ENCODE results near the gene NKAIN4.
"Not testable (repeated sequence)": the region's sequence is repeated elsewhere in the genome, so short reads cannot be mapped to it uniquely, and the experiment has no call there.

Gene NKAIN4

GRCh38 chr20:63259734-63260460, 5.6 kb upstream of the NKAIN4 start:
- H3K4me3 ChIP-seq (ENCODE audit: low read length), result no peak overlapping the region
- no peak overlapping the region for H3K9ac ChIP-seq (ENCODE audit: low read length)
- H3K36me3 ChIP-seq (ENCODE audit: control insufficient read depth, insufficient read depth, low read length), result no peaks in the 10 kb centered on the region
- peaks cover 43% of the 10 kb centered on the region for H3K27me3 ChIP-seq (ENCODE audit: control insufficient read depth, insufficient read depth, low read length)
- H3K4me1 ChIP-seq (ENCODE audit: control insufficient read depth, insufficient read depth, low read length), result no peaks in the 10 kb centered on the region
- H3K9me3 ChIP-seq (ENCODE audit: control insufficient read depth, low read length), result no peaks in the 10 kb centered on the region

DNA sequence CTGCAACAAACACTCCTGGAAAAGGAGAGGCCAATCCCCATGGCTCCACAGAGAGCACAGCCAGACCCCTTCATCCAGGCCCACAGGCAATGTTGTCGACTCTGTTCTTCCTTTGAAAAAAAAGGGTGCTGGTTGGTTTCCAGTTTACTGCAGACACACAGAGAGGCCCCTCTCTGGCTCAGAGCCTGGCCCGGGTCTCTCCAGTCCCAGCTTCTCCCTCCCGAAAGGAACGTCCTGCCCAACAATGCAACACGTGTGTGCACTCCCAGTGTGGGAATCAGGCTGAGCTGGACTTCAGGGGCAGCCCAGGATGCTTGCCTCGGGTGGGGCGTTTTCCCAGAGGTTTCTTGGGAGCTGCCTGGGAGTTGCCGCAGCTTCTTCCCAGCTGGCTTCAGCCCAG, 4.5 kb upstream of the NKAIN4 start:
- Histone ChIP-seq H3K4me3 (ENCODE audit: low read length) (no peak overlapping the region), H3K4me1 (ENCODE audit: control insufficient read depth, insufficient read depth, low read length) (no peaks in the 10 kb centered on the region), H3K27me3 (ENCODE audit: control insufficient read depth, insufficient read depth, low read length) (peaks cover 44% of the 10 kb centered on the region), H3K36me3 (ENCODE audit: control insufficient read depth, insufficient read depth, low read length) (no peaks in the 10 kb centered on the region), H3K9ac (ENCODE audit: low read length) (no peak overlapping the region), H3K9me3 (ENCODE audit: control insufficient read depth, low read length) (no peaks in the 10 kb centered on the region)

GRCh38 chr20:63257629-63258028, 3.4 kb upstream of the NKAIN4 start:
- Histone ChIP-seq H3K9me3 (ENCODE audit: control insufficient read depth, low read length) (no peaks in the 10 kb centered on the region), H3K4me3 (ENCODE audit: low read length) (no peak overlapping the region), H3K9ac (ENCODE audit: low read length) (no peak overlapping the region), H3K27me3 (ENCODE audit: control insufficient read depth, insufficient read depth, low read length) (peaks cover 53% of the 10 kb centered on the region), H3K4me1 (ENCODE audit: control insufficient read depth, insufficient read depth, low read length) (no peaks in the 10 kb centered on the region), H3K36me3 (ENCODE audit: control insufficient read depth, insufficient read depth, low read length) (no peaks in the 10 kb centered on the region)

GRCh38 chr20:63256954-63257353, 2.7 kb upstream of the NKAIN4 start:
- H3K27me3 ChIP-seq (ENCODE audit: control insufficient read depth, insufficient read depth, low read length), result peaks cover 56% of the 10 kb centered on the region
- H3K4me1 ChIP-seq (ENCODE audit: control insufficient read depth, insufficient read depth, low read length), result no peaks in the 10 kb centered on the region
- no peak overlapping the region for H3K4me3 ChIP-seq (ENCODE audit: low read length)
- no peak overlapping the region for H3K9ac ChIP-seq (ENCODE audit: low read length)
- H3K36me3 ChIP-seq (ENCODE audit: control insufficient read depth, insufficient read depth, low read length), result no peaks in the 10 kb centered on the region
- no peaks in the 10 kb centered on the region for H3K9me3 ChIP-seq (ENCODE audit: control insufficient read depth, low read length)

GRCh38 chr20:63255931-63256704, 1.9 kb upstream of the NKAIN4 start:
- Histone ChIP-seq H3K4me3 (ENCODE audit: low read length) (no peak overlapping the region), H3K9ac (ENCODE audit: low read length) (no peak overlapping the region), H3K27me3 (ENCODE audit: control insufficient read depth, insufficient read depth, low read length) (peaks cover 50% of the 10 kb centered on the region), H3K36me3 (ENCODE audit: control insufficient read depth, insufficient read depth, low read length) (no peaks in the 10 kb centered on the region), H3K4me1 (ENCODE audit: control insufficient read depth, insufficient read depth, low read length) (no peaks in the 10 kb centered on the region), H3K9me3 (ENCODE audit: control insufficient read depth, low read length) (no peaks in the 10 kb centered on the region)

DNA sequence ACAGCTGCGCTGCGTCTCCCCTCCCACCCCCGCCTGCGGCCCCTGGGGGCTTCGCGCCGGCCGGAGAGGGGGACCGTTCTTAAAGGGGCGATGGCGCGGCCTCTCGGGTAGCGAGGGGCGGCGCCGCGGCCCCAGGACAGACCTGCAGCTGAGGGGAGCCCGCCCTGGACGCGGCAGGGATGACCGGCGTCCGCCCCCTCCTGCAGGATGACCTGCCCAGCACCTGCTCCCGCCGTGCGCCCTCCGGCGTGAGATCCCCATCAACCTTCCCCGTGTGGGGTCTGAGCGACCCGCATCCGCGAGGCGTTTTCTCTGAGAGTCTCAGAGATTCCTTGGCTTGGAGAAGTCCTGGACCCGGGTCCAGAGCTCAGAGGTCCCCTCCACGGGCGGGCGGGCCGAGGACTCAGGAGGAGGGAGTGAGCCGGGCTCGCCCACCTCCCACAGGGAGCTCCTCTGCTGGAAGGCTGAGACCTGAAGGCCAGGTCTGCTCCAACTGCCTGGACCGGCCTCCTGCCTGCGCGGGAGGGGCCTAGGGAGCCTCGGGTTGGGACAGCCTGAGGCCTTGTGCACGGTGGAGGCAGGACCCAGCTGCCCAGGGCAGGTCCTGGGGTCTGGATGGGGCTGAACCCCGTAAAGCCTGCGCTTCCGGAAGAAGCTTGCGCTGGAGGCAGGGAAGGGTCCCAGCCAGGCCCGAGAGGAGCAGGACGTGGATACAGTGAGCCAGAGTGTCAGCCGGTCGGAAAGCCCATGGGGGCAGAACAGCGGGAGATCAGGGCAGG, 532 bp upstream of the NKAIN4 start:
- no peak overlapping the region for H3K4me3 ChIP-seq (ENCODE audit: low read length)

DNA sequence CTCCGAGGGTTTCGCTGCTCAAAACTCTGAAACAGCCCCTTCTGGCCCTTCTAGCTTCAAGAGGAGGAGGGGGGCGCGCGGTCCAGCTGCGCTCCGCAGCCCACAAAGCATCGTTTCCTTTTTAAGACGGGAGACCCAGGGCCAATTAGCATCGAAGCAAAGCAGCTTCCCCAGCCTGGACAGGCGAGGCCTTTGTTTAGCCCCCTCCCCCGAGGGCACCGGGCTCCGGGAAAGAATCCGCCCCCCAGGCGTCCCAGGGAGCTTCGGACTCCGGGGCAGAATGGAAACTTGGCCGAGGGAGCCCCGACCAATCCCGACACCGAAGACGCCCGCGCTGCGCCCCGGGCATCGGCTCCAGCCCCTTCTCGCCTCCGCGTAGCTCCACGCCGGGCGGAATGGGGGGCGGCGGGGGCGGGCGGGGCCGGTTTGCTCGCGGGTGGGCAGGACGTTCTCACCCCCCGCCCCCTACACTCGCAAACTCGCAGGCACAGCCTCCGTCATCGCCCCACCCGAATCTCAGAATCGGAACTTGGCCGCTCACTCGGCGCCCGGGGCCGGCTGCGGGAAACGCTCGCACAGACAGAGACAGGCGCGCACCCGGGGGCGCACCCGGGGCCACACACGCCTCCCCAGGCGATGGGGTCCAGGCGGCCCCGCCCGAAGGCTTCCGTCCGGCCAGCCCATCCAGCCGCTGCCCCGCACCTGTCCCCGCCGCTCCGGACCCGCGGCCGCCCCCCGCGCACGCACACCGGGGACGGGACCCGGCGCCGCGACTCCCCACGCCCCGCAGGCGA, 628 bp downstream of the NKAIN4 start:
- H3K4me3 ChIP-seq (ENCODE audit: low read length), result no peak overlapping the region
- peaks cover 55% of the 10 kb centered on the region for H3K27me3 ChIP-seq (ENCODE audit: control insufficient read depth, insufficient read depth, low read length)
- no peaks in the 10 kb centered on the region for H3K9me3 ChIP-seq (ENCODE audit: control insufficient read depth, low read length)
- H3K4me1 ChIP-seq (ENCODE audit: control insufficient read depth, insufficient read depth, low read length), result no peaks in the 10 kb centered on the region
- no peaks in the 10 kb centered on the region for H3K36me3 ChIP-seq (ENCODE audit: control insufficient read depth, insufficient read depth, low read length)
- H3K9ac ChIP-seq (ENCODE audit: low read length), result no peak overlapping the region

More for the DNA sequence above, 532 bp upstream of the NKAIN4 start:
- Histone ChIP-seq H3K36me3 (ENCODE audit: control insufficient read depth, insufficient read depth, low read length) (no peaks in the 10 kb centered on the region), H3K9ac (ENCODE audit: low read length) (no peak overlapping the region), H3K9me3 (ENCODE audit: control insufficient read depth, low read length) (no peaks in the 10 kb centered on the region), H3K27me3 (ENCODE audit: control insufficient read depth, insufficient read depth, low read length) (peaks cover 48% of the 10 kb centered on the region), H3K4me1 (ENCODE audit: control insufficient read depth, insufficient read depth, low read length) (no peaks in the 10 kb centered on the region)

DNA sequence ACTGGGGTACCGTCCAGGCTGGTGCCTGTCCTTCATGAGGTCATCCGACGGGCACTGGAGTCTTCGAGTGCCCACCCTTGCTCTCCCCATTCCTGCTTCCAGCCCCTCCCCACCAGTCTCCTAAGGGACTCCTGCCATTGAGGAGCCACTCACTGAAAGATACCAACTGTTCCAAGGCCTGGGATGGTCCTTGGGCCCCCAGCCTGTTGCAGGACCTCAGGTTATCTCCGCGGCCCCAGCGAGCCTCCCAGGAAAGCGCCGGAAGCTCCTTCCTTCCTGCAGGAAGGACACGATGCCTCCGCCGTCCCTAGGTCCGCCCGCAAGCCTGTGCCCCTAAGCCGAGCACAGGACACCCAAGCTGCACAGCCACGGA, 1.2 kb downstream of the NKAIN4 start:
- Histone ChIP-seq H3K27me3 (ENCODE audit: control insufficient read depth, insufficient read depth, low read length) (peaks cover 55% of the 10 kb centered on the region), H3K36me3 (ENCODE audit: control insufficient read depth, insufficient read depth, low read length) (no peaks in the 10 kb centered on the region), H3K4me1 (ENCODE audit: control insufficient read depth, insufficient read depth, low read length) (no peaks in the 10 kb centered on the region), H3K9me3 (ENCODE audit: control insufficient read depth, low read length) (no peaks in the 10 kb centered on the region), H3K9ac (ENCODE audit: low read length) (no peak overlapping the region), H3K4me3 (ENCODE audit: low read length) (no peak overlapping the region)

GRCh38 chr20:63252284-63252711, 2.0 kb downstream of the NKAIN4 start:
- peaks cover 62% of the 10 kb centered on the region for H3K27me3 ChIP-seq (ENCODE audit: control insufficient read depth, insufficient read depth, low read length)
- H3K9ac ChIP-seq (ENCODE audit: low read length), result no peak overlapping the region
- H3K36me3 ChIP-seq (ENCODE audit: control insufficient read depth, insufficient read depth, low read length), result no peaks in the 10 kb centered on the region
- H3K4me1 ChIP-seq (ENCODE audit: control insufficient read depth, insufficient read depth, low read length), result no peaks in the 10 kb centered on the region
- H3K9me3 ChIP-seq (ENCODE audit: control insufficient read depth, low read length), result no peaks in the 10 kb centered on the region
- H3K4me3 ChIP-seq (ENCODE audit: low read length), result no peak overlapping the region

DNA sequence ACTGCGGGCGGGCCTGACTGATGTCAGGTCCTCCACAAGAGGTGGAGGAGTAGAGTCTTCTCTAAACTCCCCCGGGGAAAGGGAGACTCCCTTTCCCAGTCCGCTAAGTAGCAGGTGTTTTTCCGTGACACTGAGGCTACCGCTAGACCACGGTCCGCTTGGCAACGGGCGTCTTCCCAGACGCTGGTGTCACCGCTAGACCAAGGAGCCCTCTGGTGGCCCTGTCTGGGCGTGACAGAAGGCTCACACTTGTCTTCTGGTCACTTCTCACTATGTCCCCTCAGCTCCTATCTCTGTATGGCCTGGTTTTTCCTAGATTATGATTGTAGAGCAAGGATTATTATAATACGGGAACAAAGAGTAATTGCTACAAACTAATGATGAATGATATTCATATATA, 2.9 kb downstream of the NKAIN4 start:
- H3K4me3 ChIP-seq (ENCODE audit: low read length); H3K9me3 ChIP-seq (ENCODE audit: control insufficient read depth, low read length); H3K4me1 ChIP-seq (ENCODE audit: control insufficient read depth, insufficient read depth, low read length); H3K9ac ChIP-seq (ENCODE audit: low read length); H3K36me3 ChIP-seq (ENCODE audit: control insufficient read depth, insufficient read depth, low read length): not testable (repeated sequence)
- H3K27me3 ChIP-seq (ENCODE audit: control insufficient read depth, insufficient read depth, low read length), result peaks cover 67% of the 10 kb centered on the region

DNA sequence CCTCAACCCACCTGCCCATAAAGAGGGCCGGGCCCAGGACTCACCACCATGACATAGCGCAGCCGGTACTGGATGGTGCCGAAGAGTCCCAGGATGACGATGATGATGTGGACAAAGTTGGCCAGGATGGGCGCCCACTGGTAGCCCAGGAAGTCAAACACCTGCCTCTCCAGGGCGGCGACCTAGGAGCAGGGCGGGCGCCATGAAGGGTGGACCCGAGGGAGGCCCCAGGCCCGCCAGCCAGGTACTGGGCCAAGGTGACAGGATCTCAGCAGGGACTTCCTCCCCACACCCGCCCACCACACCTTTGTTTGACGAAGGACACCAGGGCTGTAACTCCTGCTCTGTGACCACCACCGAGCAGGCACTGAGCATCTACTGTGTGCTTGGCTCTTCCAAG, 4.4 kb downstream of the NKAIN4 start:
- no peaks in the 10 kb centered on the region for H3K9me3 ChIP-seq (ENCODE audit: control insufficient read depth, low read length)
- H3K9ac ChIP-seq (ENCODE audit: low read length), result no peak overlapping the region
- H3K4me3 ChIP-seq (ENCODE audit: low read length), result no peak overlapping the region
- peaks cover 53% of the 10 kb centered on the region for H3K27me3 ChIP-seq (ENCODE audit: control insufficient read depth, insufficient read depth, low read length)
- no peaks in the 10 kb centered on the region for H3K36me3 ChIP-seq (ENCODE audit: control insufficient read depth, insufficient read depth, low read length)
- H3K4me1 ChIP-seq (ENCODE audit: control insufficient read depth, insufficient read depth, low read length), result no peaks in the 10 kb centered on the region

Data from mucosa of stomach (tissue), 1 donor.